Mesenchymal stem cell (in vitro differentiated cells and primary cell): ENCODE measurements around the gene SHPK.

Experiments
- DNase-seq: peaks from one replicate; pipeline ENCODE4 v3.0.0-alpha.2; 2013
- H2AFZ ChIP-seq: one replicate; pipeline ENCODE4 v1.6.1; 2013; ENCODE audit warnings: low read depth, mild to moderate bottlenecking, control low read depth, inconsistent platforms, low read length, moderate library complexity
- H2AK5ac ChIP-seq: 2 replicates; pipeline ENCODE4 v1.6.1; 2013; ENCODE audit warnings: low read length, moderate library complexity, mild to moderate bottlenecking, inconsistent platforms; ENCODE audit not compliant: severe bottlenecking
- H2BK120ac ChIP-seq: one replicate; pipeline ENCODE4 v1.6.1; 2013; ENCODE audit warnings: low read depth, mild to moderate bottlenecking, inconsistent platforms, low read length, moderate library complexity
- H2BK12ac ChIP-seq, 2 experiments: one replicate each; pipeline ENCODE4 v1.6.1; 2013; ENCODE audit warnings: inconsistent platforms in 2 of 2, low read length in 2 of 2, mild to moderate bottlenecking in 2 of 2, moderate library complexity in 2 of 2, control low read depth in 1 of 2
- H2BK15ac ChIP-seq: one replicate; pipeline ENCODE4 v1.6.1; 2013; ENCODE audit warnings: mild to moderate bottlenecking, low read depth, inconsistent platforms; ENCODE audit not compliant: poor library complexity, severe bottlenecking
- H2BK5ac ChIP-seq: 2 replicates; pipeline ENCODE4 v1.6.1; 2013; ENCODE audit warnings: low read depth, mild to moderate bottlenecking, low read length, control low read depth, inconsistent platforms; ENCODE audit not compliant: poor library complexity, severe bottlenecking
- H3K14ac ChIP-seq, 2 experiments: one replicate each; pipeline ENCODE4 v1.6.1; 2013; ENCODE audit warnings: inconsistent platforms in 2 of 2, low read length in 2 of 2, control low read depth in 1 of 2, mild to moderate bottlenecking in 1 of 2, moderate library complexity in 1 of 2
- H3K18ac ChIP-seq, 2 experiments: one replicate each; pipeline ENCODE4 v1.6.1; 2013; ENCODE audit warnings: inconsistent platforms in 2 of 2, low read length in 2 of 2, control low read depth in 1 of 2, low read depth in 1 of 2, mild to moderate bottlenecking in 1 of 2
- H3K23ac ChIP-seq, 2 experiments: one replicate each; pipeline ENCODE4 v1.6.1; 2013; ENCODE audit warnings: inconsistent platforms in 2 of 2, low read length in 2 of 2, mild to moderate bottlenecking in 2 of 2, moderate library complexity in 2 of 2, control low read depth in 1 of 2
- H3K27ac ChIP-seq: 2 replicates; pipeline ENCODE4 v1.5.1; 2013; ENCODE audit warnings: mild to moderate bottlenecking, moderate library complexity, low read length, control low read depth, inconsistent platforms; ENCODE audit not compliant: poor library complexity, severe bottlenecking
- H3K27me3 ChIP-seq, 2 experiments: 2 replicates each; pipeline versions ENCODE4 v1.6.1 to v1.7.0; 2013; ENCODE audit warnings: low read length in 2 of 2, mild to moderate bottlenecking in 2 of 2, moderate library complexity in 2 of 2, control low read depth in 1 of 2, inconsistent platforms in 1 of 2; ENCODE audit not compliant: control insufficient read depth in 1 of 2, insufficient read depth in 1 of 2
- H3K36me3 ChIP-seq, 2 experiments: 2 replicates each; pipeline versions ENCODE4 v1.6.1 to v1.7.0; 2013; ENCODE audit warnings: low read length in 2 of 2, control low read depth in 1 of 2, inconsistent platforms in 1 of 2, low read depth in 1 of 2, mild to moderate bottlenecking in 1 of 2; ENCODE audit not compliant: insufficient read depth in 2 of 2, control insufficient read depth in 1 of 2
- H3K4ac ChIP-seq, 2 experiments: one replicate each; pipeline ENCODE4 v1.6.1; 2013; ENCODE audit warnings: inconsistent platforms in 2 of 2, low read length in 2 of 2, mild to moderate bottlenecking in 2 of 2, moderate library complexity in 2 of 2, control low read depth in 1 of 2, low read depth in 1 of 2
- H3K4me1 ChIP-seq: 2 replicates; pipeline ENCODE4 v1.6.1; 2013; ENCODE audit warnings: low read depth, low read length, control low read depth; ENCODE audit not compliant: control insufficient read depth, insufficient read depth
- H3K4me2 ChIP-seq: 2 replicates; pipeline ENCODE4 v1.6.1; 2013; ENCODE audit warnings: low read length, mild to moderate bottlenecking, inconsistent platforms; ENCODE audit not compliant: poor library complexity, severe bottlenecking
- H3K4me3 ChIP-seq, 2 experiments: 2 replicates each; pipeline versions ENCODE4 v1.5.1 to v1.7.0; 2013; ENCODE audit warnings: low read length in 2 of 2, mild to moderate bottlenecking in 2 of 2, control low read depth in 1 of 2, low read depth in 1 of 2; ENCODE audit not compliant: insufficient read depth in 1 of 2
- H3K79me1 ChIP-seq: replicated peaks from 2 replicates; pipeline ENCODE4 v1.6.1; 2013; ENCODE audit warnings: mild to moderate bottlenecking, control low read depth, low read length, inconsistent platforms; ENCODE audit not compliant: poor library complexity, severe bottlenecking
- H3K9ac ChIP-seq: 2 replicates; pipeline ENCODE4 v1.7.0; 2013; ENCODE audit warnings: mild to moderate bottlenecking, low read length, moderate library complexity
- H3K9me3 ChIP-seq: 2 replicates; pipeline ENCODE4 v1.7.0; 2013; ENCODE audit warnings: mild to moderate bottlenecking, low read length; ENCODE audit not compliant: control insufficient read depth
- H4K8ac ChIP-seq: one replicate; pipeline ENCODE4 v1.6.1; 2013; ENCODE audit warnings: inconsistent platforms, mild to moderate bottlenecking, low read length, moderate library complexity
- H4K91ac ChIP-seq: one replicate; pipeline ENCODE4 v1.6.1; 2013; ENCODE audit warnings: mild to moderate bottlenecking, low read length, inconsistent platforms
- WGBS: methylation state at CpG from one replicate; pipeline ENCODE4 v1.1.7; 2013; ENCODE audit warnings: mixed read lengths; 5-methylcytosine and 5-hydroxymethylcytosine counted together

The SHPK gene

DNA sequence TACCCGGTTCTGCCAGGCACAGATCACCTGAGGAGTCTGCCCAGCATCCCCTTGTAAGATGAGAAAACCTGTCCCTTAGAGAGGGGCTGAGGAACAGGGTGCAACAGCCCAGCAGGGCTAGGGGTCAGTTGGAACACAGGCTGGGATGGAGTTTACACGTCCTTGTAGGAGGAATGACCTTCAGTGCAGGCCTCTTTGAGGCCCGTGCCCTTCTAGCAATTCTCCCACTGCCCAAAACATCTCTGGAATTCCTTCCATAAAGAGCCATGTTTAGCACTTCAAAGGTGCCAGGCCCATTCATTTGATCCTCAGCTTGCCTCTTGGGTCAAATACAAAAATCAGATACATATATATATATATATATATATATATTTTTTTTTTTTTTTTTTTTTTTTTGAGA, 5.0 kb upstream of the SHPK start:
- no peaks in the 10 kb centered on the region for H3K27me3 ChIP-seq
- no peak overlapping the region for H3K27ac ChIP-seq
- H3K36me3 ChIP-seq: peaks cover 27 to 43% of the 10 kb centered on the region in 2 experiments
- H3K79me1 ChIP-seq: peaks cover 14% of the 10 kb centered on the region
- H4K91ac ChIP-seq: no peak overlapping the region
- H3K4me2 ChIP-seq: no peak overlapping the region
- no peak overlapping the region for H4K8ac ChIP-seq
- WGBS: 91% methylated on average over 3 of the region's 3 CpGs
- H3K23ac ChIP-seq: peak overlapping the region in 1 of 2 experiments; percentile 26
- no peak overlapping the region for H2BK12ac ChIP-seq
- no peak for DNase-seq
- H2AFZ ChIP-seq: no peak overlapping the region
- no peak overlapping the region for H3K4me3 ChIP-seq
- no peak overlapping the region for H2BK5ac ChIP-seq
- no peak overlapping the region for H3K14ac ChIP-seq
- H3K18ac ChIP-seq: no peak overlapping the region
- H3K9me3 ChIP-seq: no peaks in the 10 kb centered on the region
- H3K4me1 ChIP-seq: peaks cover 19% of the 10 kb centered on the region
- no peak overlapping the region for H2BK120ac ChIP-seq
- H2AK5ac ChIP-seq: peak overlapping the region; percentile 56
- H2BK15ac ChIP-seq: no peak overlapping the region
- H3K4ac ChIP-seq: no peak overlapping the region
- peak overlapping the region; percentile 60 for H3K9ac ChIP-seq

DNA sequence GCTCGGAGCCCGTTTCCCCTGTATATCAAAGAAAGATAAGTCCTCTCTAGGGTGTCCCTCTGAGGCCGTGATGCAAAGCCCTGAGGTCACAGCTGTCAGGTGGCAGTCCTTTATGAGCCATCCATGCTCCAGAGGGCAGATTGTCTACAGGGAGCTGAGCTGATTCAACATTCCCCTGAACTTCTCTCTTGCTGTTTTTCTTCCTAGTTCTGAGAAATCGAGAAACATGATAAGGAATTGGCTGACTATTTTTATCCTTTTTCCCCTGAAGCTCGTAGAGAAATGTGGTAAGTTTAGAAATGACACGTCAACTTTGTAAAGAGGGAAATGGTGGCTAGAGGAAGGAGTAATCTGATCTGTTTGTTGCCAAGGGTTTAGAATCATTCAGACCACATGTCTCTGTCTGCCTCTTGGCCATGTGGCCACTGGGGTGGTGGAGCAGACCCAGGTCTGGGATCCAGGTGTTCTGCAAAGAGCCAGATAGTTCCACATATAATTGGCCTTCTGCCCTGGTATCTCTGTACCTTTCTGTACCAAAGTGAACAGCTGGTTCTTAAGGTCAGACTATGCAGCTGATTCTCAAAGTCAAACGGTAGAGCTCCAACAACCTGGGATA, 4.0 kb upstream of the SHPK start:
- H3K79me1 ChIP-seq: peaks cover 19% of the 10 kb centered on the region
- H3K4me2 ChIP-seq: no peak overlapping the region
- no peak overlapping the region for H4K8ac ChIP-seq
- no peak overlapping the region for H3K23ac ChIP-seq
- no peak overlapping the region for H2BK12ac ChIP-seq
- peaks cover 21% of the 10 kb centered on the region for H3K4me1 ChIP-seq
- no peak overlapping the region for H2AK5ac ChIP-seq
- no peak overlapping the region for H4K91ac ChIP-seq
- H3K18ac ChIP-seq: no peak overlapping the region
- H3K14ac ChIP-seq: no peak overlapping the region
- no peak overlapping the region for H3K4me3 ChIP-seq
- H2BK120ac ChIP-seq: no peak overlapping the region
- no peak overlapping the region for H2BK15ac ChIP-seq
- H2BK5ac ChIP-seq: no peak overlapping the region
- H3K9me3 ChIP-seq: no peaks in the 10 kb centered on the region
- 76% methylated on average over 7 of the region's 7 CpGs for WGBS
- H3K36me3 ChIP-seq: peaks cover 20 to 39% of the 10 kb centered on the region in 2 experiments
- no peak overlapping the region for H3K4ac ChIP-seq
- H3K27ac ChIP-seq: no peak overlapping the region
- no peaks in the 10 kb centered on the region for H3K27me3 ChIP-seq
- no peak overlapping the region for H2AFZ ChIP-seq
- no peak for DNase-seq
- peak overlapping the region; percentile 60 for H3K9ac ChIP-seq

DNA sequence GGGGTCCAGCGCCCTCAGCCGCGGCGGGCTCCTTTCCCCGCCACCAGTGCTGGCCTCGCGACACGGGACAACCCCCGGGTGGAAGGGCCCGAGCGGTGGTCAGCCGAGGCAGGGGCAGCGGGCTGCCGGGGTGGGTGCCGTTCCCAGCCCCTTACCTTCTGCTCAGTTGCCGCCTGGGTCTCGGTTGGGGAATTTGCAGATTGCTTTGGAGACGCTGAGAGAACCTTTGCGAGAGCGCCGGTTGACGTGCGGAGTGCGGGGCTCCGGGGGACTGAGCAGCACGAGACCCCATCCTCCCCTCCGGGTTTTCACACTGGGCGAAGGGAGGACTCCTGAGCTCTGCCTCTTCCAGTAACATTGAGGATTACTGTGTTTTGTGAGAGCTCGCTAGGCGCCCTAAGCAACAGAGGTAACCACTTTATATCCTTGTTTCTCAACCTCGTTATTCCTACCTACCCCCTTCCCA, 891 bp upstream of the SHPK start:
- peak overlapping the region; percentile 99 for H2AFZ ChIP-seq
- peak; percentile 26 for DNase-seq
- peak overlapping the region; percentile 87 for H2BK120ac ChIP-seq
- peak overlapping the region in 1 of 2 experiments; percentile 95 for H3K14ac ChIP-seq
- H3K23ac ChIP-seq: peak overlapping the region in 1 of 2 experiments; percentile 66
- H3K27ac ChIP-seq: no peak overlapping the region
- no peak overlapping the region for H2AK5ac ChIP-seq
- H3K79me1 ChIP-seq: peaks cover 31% of the 10 kb centered on the region
- peak overlapping the region; percentile 98 for H3K4me2 ChIP-seq
- peak overlapping the region; percentile 95 for H3K9ac ChIP-seq
- H3K4ac ChIP-seq: peak overlapping the region in 1 of 2 experiments; percentile 56
- H3K4me1 ChIP-seq: peaks cover 22% of the 10 kb centered on the region
- peak overlapping the region; percentile 94 to 96 for H3K18ac ChIP-seq
- H4K91ac ChIP-seq: peak overlapping the region; percentile 83
- no peaks in the 10 kb centered on the region for H3K9me3 ChIP-seq
- H2BK5ac ChIP-seq: peak overlapping the region; percentile 91
- H2BK15ac ChIP-seq: peak overlapping the region; percentile 46
- peaks cover 16 to 24% of the 10 kb centered on the region in 2 experiments for H3K36me3 ChIP-seq
- peak overlapping the region; percentile 96 to 98 for H3K4me3 ChIP-seq
- WGBS: 3% methylated on average over 31 of the region's 31 CpGs
- peak overlapping the region; percentile 57 for H4K8ac ChIP-seq
- no peaks in the 10 kb centered on the region for H3K27me3 ChIP-seq
- H2BK12ac ChIP-seq: peak overlapping the region in 1 of 2 experiments; percentile 21

DNA sequence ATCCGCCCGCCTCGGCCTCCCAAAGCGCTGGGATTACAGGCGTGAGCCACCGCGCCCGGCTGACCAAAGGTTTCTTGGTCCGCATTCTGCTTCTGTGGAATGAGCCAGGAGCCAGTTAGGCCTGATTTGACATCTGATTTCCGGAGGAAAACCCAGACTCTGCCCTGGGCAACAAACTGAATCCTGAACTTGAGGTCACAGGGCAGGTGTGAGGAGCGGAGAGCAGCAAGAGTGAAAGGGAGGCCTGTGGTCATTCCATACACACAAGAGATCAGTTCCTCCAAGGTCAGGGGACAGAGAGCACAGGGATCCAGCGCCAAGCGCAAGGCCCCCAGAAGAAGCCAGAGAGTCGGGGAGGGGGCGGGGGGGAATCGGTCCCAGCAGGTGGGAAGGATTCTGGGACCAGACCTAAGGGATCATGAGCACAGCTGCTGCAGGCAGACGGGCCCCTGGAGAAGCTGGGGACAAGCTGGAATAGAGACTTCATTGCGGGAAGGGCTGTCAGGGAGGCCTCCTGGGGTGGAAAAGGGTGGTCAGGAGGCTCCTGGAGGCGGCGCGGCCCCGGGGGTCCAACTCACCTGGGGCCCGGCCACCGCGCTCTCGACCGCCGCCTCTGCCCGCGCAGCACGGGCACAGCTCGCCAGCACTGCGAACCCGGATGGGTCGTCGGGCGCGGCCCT, 436 bp downstream of the SHPK start:
- H3K14ac ChIP-seq: peak overlapping the region; percentile 63 to 80
- H3K36me3 ChIP-seq: peaks cover 15 to 16% of the 10 kb centered on the region in 2 experiments
- H3K4ac ChIP-seq: peak overlapping the region; percentile 72 to 84
- H3K4me3 ChIP-seq: peak overlapping the region; percentile 92 to 96
- peak overlapping the region; percentile 44 to 54 for H3K23ac ChIP-seq
- H4K8ac ChIP-seq: peak overlapping the region; percentile 95
- peaks cover 35% of the 10 kb centered on the region for H3K79me1 ChIP-seq
- H3K9ac ChIP-seq: peak overlapping the region; percentile 95
- H3K4me2 ChIP-seq: peak overlapping the region; percentile 54
- no peak overlapping the region for H2BK5ac ChIP-seq
- H3K9me3 ChIP-seq: no peaks in the 10 kb centered on the region
- no peaks in the 10 kb centered on the region for H3K27me3 ChIP-seq
- H3K4me1 ChIP-seq: peaks cover 13% of the 10 kb centered on the region
- H2BK12ac ChIP-seq: no peak overlapping the region
- H2BK15ac ChIP-seq: no peak overlapping the region
- no peak for DNase-seq
- H3K27ac ChIP-seq: no peak overlapping the region
- WGBS: 44% methylated on average over 22 of the region's 38 CpGs
- no peak overlapping the region for H2AK5ac ChIP-seq
- H2AFZ ChIP-seq: peak overlapping the region; percentile 88
- H4K91ac ChIP-seq: peak overlapping the region; percentile 41
- no peak overlapping the region for H2BK120ac ChIP-seq
- H3K18ac ChIP-seq: peak overlapping the region; percentile 50 to 79
